HCT116 (cell line): Measurements from ENCODE around the gene TEDC2. TPM values are rescaled to one million over a fixed set of nuclear protein-coding genes. Genes with fewer than 3 reads are reported as not detected.

Experiments used
- ATAC-seq: fragments of 200-7000 bp; cut with Tn5 transposase; 2 replicates; pipeline ENCODE4 v1.9.1; 2020; ENCODE audit warnings: mild to moderate bottlenecking, moderate library complexity
- BruUV-seq: library from RNA; stranded (reverse); fragments of 400-500 nt; replicated peaks from 2 replicates; lab custom pipeline; 2021; lab: Mats Ljungman, UMichigan
- CTCF ChIA-PET: fragments of 300-600 bp; sonication (Branson Sonifier 250); formaldehyde crosslinking; loops from one replicate; lab custom pipeline; 2021; ENCODE audit warnings: antibody characterized with exemption; lab: Charles Lee
- POLR2A ChIA-PET: fragments of 300-600, 350-600 bp; sonication (Branson Sonifier 250); formaldehyde crosslinking; loops from one replicate; lab custom pipeline; 2021; ENCODE audit warnings: antibody characterized with exemption; lab: Charles Lee
- RAD21 ChIA-PET, 2 experiments: fragments of 300-600 bp; sonication (Branson Sonifier 250); formaldehyde crosslinking; loops; one replicate each; lab custom pipeline; 2023; ENCODE audit warnings: low total read pairs in 2 of 2; ENCODE audit not compliant: uncharacterized antibody in 2 of 2, unreplicated experiment in 2 of 2, low non-redundant PET in 1 of 2; lab: Charles Lee
- DNase-seq: peaks from one replicate; pipeline ENCODE4 v3.0.0-alpha.2; 2010; ENCODE audit warnings: low read depth, low spot score
- H2AFZ ChIP-seq: fragments of 200-600 bp; shearing (Covaris generic), sonication (generic); 2 replicates; pipeline ENCODE4 v1.6.1; 2017; ENCODE audit warnings: low read depth, mixed run types, mixed read lengths, antibody characterized with exemption, low read length; ENCODE audit not compliant: poor library complexity, severe bottlenecking
- H3K27ac ChIP-seq: 2 replicates; pipeline ENCODE4 v1.5.1; 2012; ENCODE audit warnings: low read depth, low read length
- H3K27me3 ChIP-seq: fragments of 200-600 bp; sonication (generic); 2 replicates; pipeline ENCODE4 v1.6.1; 2016; ENCODE audit warnings: mixed run types, low read length, mixed read lengths; ENCODE audit not compliant: insufficient read depth
- H3K36me3 ChIP-seq, 2 experiments: fragments of 200-500 bp in 1 of 2; fragments of 200-600 bp in 1 of 2; sonication (Bioruptor generic) in 1 of 2; sonication (generic) in 1 of 2; 2 replicates each; pipeline versions ENCODE4 v1.5.1 to v1.6.1; 2014 to 2016; ENCODE audit warnings: low read length in 2 of 2, inconsistent platforms in 1 of 2, mixed read lengths in 1 of 2, mixed run types in 1 of 2; ENCODE audit not compliant: insufficient read depth in 2 of 2, control insufficient read depth in 1 of 2
- H3K4me1 ChIP-seq, 2 experiments: fragments of 200-600 bp in 1 of 2; sonication (generic) in 1 of 2; 2 replicates each; pipeline versions ENCODE4 v1.5.1 to v1.6.1; 2012 to 2017; ENCODE audit warnings: low read length in 2 of 2, inconsistent platforms in 1 of 2, mild to moderate bottlenecking in 1 of 2, mixed read lengths in 1 of 2, mixed run types in 1 of 2, moderate library complexity in 1 of 2; ENCODE audit not compliant: insufficient read depth in 2 of 2, control insufficient read depth in 1 of 2
- H3K4me2 ChIP-seq: fragments of 200-600 bp; sonication (generic); 2 replicates; pipeline ENCODE4 v1.6.1; 2017; ENCODE audit warnings: mixed run types, low read length, mixed read lengths
- H3K4me3 ChIP-seq, 2 experiments: fragments of 200-600 bp in 1 of 2; sonication (generic) in 1 of 2; replicated peaks in 1 of 2; 2 replicates each; pipeline ENCODE4 v1.5.1; 2011 to 2016; ENCODE audit warnings: low read length in 2 of 2, control low read depth in 1 of 2, low read depth in 1 of 2, mild to moderate bottlenecking in 1 of 2, mixed read lengths in 1 of 2, mixed run types in 1 of 2
- H3K79me2 ChIP-seq: fragments of 200-600 bp; sonication (generic); 2 replicates; pipeline ENCODE4 v1.6.1; 2017; ENCODE audit warnings: mild to moderate bottlenecking, mixed run types, low read length, moderate library complexity, mixed read lengths; ENCODE audit not compliant: insufficient read depth
- H3K9ac ChIP-seq: fragments of 200-600 bp; sonication (generic); 2 replicates; pipeline ENCODE4 v1.6.1; 2016; ENCODE audit warnings: low read length, mixed read lengths
- H3K9me2 ChIP-seq: fragments of 200-600 bp; sonication (generic), shearing (Covaris generic); 2 replicates; pipeline ENCODE4 v1.6.1; 2017; ENCODE audit warnings: mixed run types, mild to moderate bottlenecking, moderate library complexity; ENCODE audit not compliant: insufficient read depth
- H3K9me3 ChIP-seq, 2 experiments: fragments of 200-500 bp in 1 of 2; fragments of 200-600 bp in 1 of 2; sonication (Bioruptor generic) in 1 of 2; sonication (generic) in 1 of 2; 2 replicates each; pipeline ENCODE4 v1.6.1; 2014 to 2017; ENCODE audit warnings: low read length in 2 of 2, mixed read lengths in 2 of 2, inconsistent platforms in 1 of 2, low read depth in 1 of 2, mild to moderate bottlenecking in 1 of 2, mixed run types in 1 of 2, moderate library complexity in 1 of 2; ENCODE audit not compliant: control insufficient read depth in 1 of 2, insufficient read depth in 1 of 2
- H4K20me1 ChIP-seq: fragments of 200-600 bp; sonication (generic), shearing (Covaris generic); 2 replicates; pipeline ENCODE4 v1.6.1; 2017; ENCODE audit warnings: mixed run types, mild to moderate bottlenecking, moderate library complexity; ENCODE audit not compliant: insufficient read depth
- CEBPB ChIP-seq: IDR thresholded peaks from 2 replicates; pipeline ENCODE4 v1.6.1; 2012; ENCODE audit warnings: low read depth
- ELF1 ChIP-seq: IDR thresholded peaks from 2 replicates; pipeline ENCODE4 v1.6.1; 2012; ENCODE audit warnings: low read depth, borderline replicate concordance
- RAD21 ChIP-seq: IDR thresholded peaks from 2 replicates; pipeline ENCODE4 v1.6.1; 2012; ENCODE audit warnings: low read depth, mild to moderate bottlenecking
- intact Hi-C: fragments of 100-400 bp; cut with micrococcal nuclease; formaldehyde crosslinking; loops from 2 replicates; pipeline ENCODE4 v1.10.0; 2022
- total RNA-seq: library from RNA; stranded (reverse); gene quantifications from one replicate; pipeline ENCODE4 v1.2.1, GENCODE V29; 2021; ENCODE audit not compliant: unreplicated experiment
- TF ChIP-seq, protein P1 (sequence below), 3 experiments: fragments of 200-600 bp in 1 of 3; sonication (generic) in 1 of 3; IDR thresholded peaks in 2 of 3; conservative IDR thresholded peaks in 1 of 3; 2 replicates each; pipeline ENCODE4 v1.5.1; 2012 to 2017; ENCODE audit warnings: low read depth in 2 of 3, low read length in 2 of 3, antibody characterized with exemption in 1 of 3, borderline replicate concordance in 1 of 3, control low read depth in 1 of 3, mild to moderate bottlenecking in 1 of 3, mixed read lengths in 1 of 3, mixed run types in 1 of 3, moderate library complexity in 1 of 3; ENCODE audit not compliant: insufficient read depth in 1 of 3

The TEDC2 gene
- total RNA-seq, 1 experiment from 2014 or later = 26.5 TPM

DNA sequence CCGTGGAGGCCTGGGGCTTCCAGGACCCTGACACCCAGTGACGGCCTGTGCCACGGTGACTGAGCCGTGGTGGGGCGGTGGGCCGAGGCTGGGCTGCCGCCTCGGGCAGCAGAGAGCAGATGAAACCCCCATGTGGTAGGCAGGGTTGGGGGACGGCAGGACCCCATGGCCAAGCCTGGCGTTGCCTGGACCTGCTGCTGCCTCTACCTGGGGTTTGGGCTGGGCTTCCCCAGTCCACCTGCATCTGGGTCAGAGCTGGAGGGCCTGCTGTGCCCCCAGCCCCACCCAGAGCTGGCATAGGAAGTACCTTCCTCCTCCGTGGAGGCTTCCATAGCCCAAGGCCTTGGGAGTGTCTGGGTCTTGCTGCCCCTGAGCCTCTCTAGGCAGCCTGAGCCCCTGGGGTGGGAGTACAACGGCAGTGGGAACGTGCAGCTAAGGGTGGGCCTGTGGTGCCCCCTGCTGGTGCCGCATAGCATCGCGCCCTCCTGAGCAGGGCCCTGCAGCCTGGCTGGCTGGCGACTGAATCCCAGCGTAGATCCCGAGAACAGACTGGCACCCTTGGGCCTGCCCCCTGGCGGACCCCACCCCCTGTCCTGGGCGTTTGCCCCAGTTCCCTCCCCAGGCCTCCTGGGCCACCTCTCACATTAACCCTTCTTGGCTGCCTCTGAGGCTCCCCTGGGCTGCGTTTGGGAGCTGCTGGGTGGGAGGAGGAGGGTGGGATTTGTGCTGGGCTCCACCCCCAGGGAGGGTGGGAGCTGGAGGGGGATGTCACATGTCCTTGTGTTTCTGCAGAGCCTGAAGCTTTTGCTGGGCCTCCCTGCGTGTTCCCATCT, 41.2 kb downstream of the TEDC2 start:
- no TSS peak for BruUV-seq
- H3K9me2 ChIP-seq = no peaks in the 10 kb centered on the region
- intact Hi-C loops = loop anchor here (5.0 to 10.0 kb wide), 3 partner anchors 159 to 306 kb away; partner anchors contain the start of genes ABCA3, CASKIN1 and RNPS1
- ChIA-PET POLR2A (interaction anchor here (1.0 kb wide), 1 partner anchor 32 kb away, joined by 3 read pairs; no protein-coding TSS in a partner anchor), CTCF (interaction anchor here (0.5 to 1.7 kb wide), 12 partner anchors 10 to 636 kb away, joined by 3 to 15 read pairs (median 4); partner anchors contain the start of gene ECI1), RAD21 (interaction anchor here (0.9 kb wide), 2 partner anchors 26 to 307 kb away, joined by 3 to 6 read pairs; partner anchors contain the start of gene TBC1D24 (in 1 of the 2))
- DNase-seq (no peak), ATAC-seq (peak; percentile 95)
- H3K27ac ChIP-seq = no peak overlapping the region; the same call in 1 of the 2 replicates
- TF ChIP-seq RAD21 = peak; percentile 97
- TF ChIP-seq, protein P1, sequence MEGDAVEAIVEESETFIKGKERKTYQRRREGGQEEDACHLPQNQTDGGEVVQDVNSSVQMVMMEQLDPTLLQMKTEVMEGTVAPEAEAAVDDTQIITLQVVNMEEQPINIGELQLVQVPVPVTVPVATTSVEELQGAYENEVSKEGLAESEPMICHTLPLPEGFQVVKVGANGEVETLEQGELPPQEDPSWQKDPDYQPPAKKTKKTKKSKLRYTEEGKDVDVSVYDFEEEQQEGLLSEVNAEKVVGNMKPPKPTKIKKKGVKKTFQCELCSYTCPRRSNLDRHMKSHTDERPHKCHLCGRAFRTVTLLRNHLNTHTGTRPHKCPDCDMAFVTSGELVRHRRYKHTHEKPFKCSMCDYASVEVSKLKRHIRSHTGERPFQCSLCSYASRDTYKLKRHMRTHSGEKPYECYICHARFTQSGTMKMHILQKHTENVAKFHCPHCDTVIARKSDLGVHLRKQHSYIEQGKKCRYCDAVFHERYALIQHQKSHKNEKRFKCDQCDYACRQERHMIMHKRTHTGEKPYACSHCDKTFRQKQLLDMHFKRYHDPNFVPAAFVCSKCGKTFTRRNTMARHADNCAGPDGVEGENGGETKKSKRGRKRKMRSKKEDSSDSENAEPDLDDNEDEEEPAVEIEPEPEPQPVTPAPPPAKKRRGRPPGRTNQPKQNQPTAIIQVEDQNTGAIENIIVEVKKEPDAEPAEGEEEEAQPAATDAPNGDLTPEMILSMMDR (IDR thresholded peaks at IDR 0.05 in 2 of 3, conservative IDR thresholded peaks at IDR 0.05 in 1 of 3; ENCODE audit: borderline replicate concordance in 1 of 3, insufficient read depth in 1 of 3, low read depth in 2 of 3, low read length in 2 of 3) = peak; percentile 85 to 97 (median 95); a peak in 5 of 6 replicates
- no peak for TF ChIP-seq ELF1
- no peak for TF ChIP-seq CEBPB
- no peaks in the 10 kb centered on the region for H3K79me2 ChIP-seq
- H4K20me1 ChIP-seq = no peaks in the 10 kb centered on the region
- H3K4me1 ChIP-seq = peaks cover 3 to 12% of the 10 kb centered on the region in 2 experiments; a peak in 3 of 4 replicates
- peaks cover 0 to 4% of the 10 kb centered on the region in 2 experiments; a peak in 1 of 4 replicates for H3K36me3 ChIP-seq
- H2AFZ ChIP-seq = no peak overlapping the region
- no peaks in the 10 kb centered on the region for H3K27me3 ChIP-seq
- H3K4me2 ChIP-seq = peak overlapping the region; percentile 34
- H3K4me3 ChIP-seq = no peak overlapping the region
- no peak overlapping the region for H3K9ac ChIP-seq
- no peaks in the 10 kb centered on the region for H3K9me3 ChIP-seq
